ENCODE measurements around the gene PDGFRB.

Gene PDGFRB

GRCh38 chr5:150077060-150077459, 78.6 kb downstream of the PDGFRB start:
- no peak overlapping the region for H3K4me3 ChIP-seq (ENCODE audit: low read length)
- H3K4me1 ChIP-seq (ENCODE audit: control insufficient read depth, insufficient read depth, low read length), result no peaks in the 10 kb centered on the region
- H3K27ac ChIP-seq (ENCODE audit: low read depth, low read length), result no peak overlapping the region
- no peak overlapping the region for H3K9ac ChIP-seq (ENCODE audit: low read length)
- H3K36me3 ChIP-seq (ENCODE audit: control insufficient read depth, insufficient read depth, low read length), result no peaks in the 10 kb centered on the region
- no peaks in the 10 kb centered on the region for H3K27me3 ChIP-seq (ENCODE audit: control insufficient read depth, insufficient read depth, low read length)

- Histone ChIP-seq H3K9ac (ENCODE audit: low read length) (no peak overlapping the region), H3K27me3 (ENCODE audit: control insufficient read depth, insufficient read depth, low read length) (no peaks in the 10 kb centered on the region), H3K27ac (ENCODE audit: low read depth, low read length) (no peak overlapping the region), H3K4me1 (ENCODE audit: control insufficient read depth, insufficient read depth, low read length) (no peaks in the 10 kb centered on the region), H3K4me3 (ENCODE audit: low read length) (no peak overlapping the region), H3K36me3 (ENCODE audit: control insufficient read depth, insufficient read depth, low read length) (no peaks in the 10 kb centered on the region)
Observed at GRCh38 chr5:150075806-150076205, 79.8 kb downstream of the PDGFRB start.

GRCh38 chr5:150075233-150075632, 80.4 kb downstream of the PDGFRB start:
- H3K27me3 ChIP-seq (ENCODE audit: control insufficient read depth, insufficient read depth, low read length), result no peaks in the 10 kb centered on the region
- H3K4me1 ChIP-seq (ENCODE audit: control insufficient read depth, insufficient read depth, low read length), result no peaks in the 10 kb centered on the region
- H3K4me3 ChIP-seq (ENCODE audit: low read length), result no peak overlapping the region
- H3K9ac ChIP-seq (ENCODE audit: low read length), result no peak overlapping the region
- no peaks in the 10 kb centered on the region for H3K36me3 ChIP-seq (ENCODE audit: control insufficient read depth, insufficient read depth, low read length)
- no peak overlapping the region for H3K27ac ChIP-seq (ENCODE audit: low read depth, low read length)

GRCh38 chr5:150073677-150074076, 82.0 kb downstream of the PDGFRB start:
- Histone ChIP-seq H3K27ac (ENCODE audit: low read depth, low read length) (no peak overlapping the region), H3K9ac (ENCODE audit: low read length) (no peak overlapping the region), H3K36me3 (ENCODE audit: control insufficient read depth, insufficient read depth, low read length) (no peaks in the 10 kb centered on the region), H3K4me1 (ENCODE audit: control insufficient read depth, insufficient read depth, low read length) (no peaks in the 10 kb centered on the region), H3K4me3 (ENCODE audit: low read length) (no peak overlapping the region), H3K27me3 (ENCODE audit: control insufficient read depth, insufficient read depth, low read length) (no peaks in the 10 kb centered on the region)

- Histone ChIP-seq H3K9ac (ENCODE audit: low read length) (no peak overlapping the region), H3K4me1 (ENCODE audit: control insufficient read depth, insufficient read depth, low read length) (no peaks in the 10 kb centered on the region), H3K27ac (ENCODE audit: low read depth, low read length) (no peak overlapping the region), H3K36me3 (ENCODE audit: control insufficient read depth, insufficient read depth, low read length) (no peaks in the 10 kb centered on the region), H3K4me3 (ENCODE audit: low read length) (no peak overlapping the region), H3K27me3 (ENCODE audit: control insufficient read depth, insufficient read depth, low read length) (no peaks in the 10 kb centered on the region)
Observed at GRCh38 chr5:150073086-150073625, 82.5 kb downstream of the PDGFRB start.

- no peaks in the 10 kb centered on the region for H3K27me3 ChIP-seq (ENCODE audit: control insufficient read depth, insufficient read depth, low read length)
- H3K27ac ChIP-seq (ENCODE audit: low read depth, low read length), result no peak overlapping the region
- H3K4me3 ChIP-seq (ENCODE audit: low read length), result no peak overlapping the region
- no peaks in the 10 kb centered on the region for H3K36me3 ChIP-seq (ENCODE audit: control insufficient read depth, insufficient read depth, low read length)
- H3K9ac ChIP-seq (ENCODE audit: low read length), result no peak overlapping the region
- H3K4me1 ChIP-seq (ENCODE audit: control insufficient read depth, insufficient read depth, low read length), result no peaks in the 10 kb centered on the region
Observed at GRCh38 chr5:150070821-150071220, 84.8 kb downstream of the PDGFRB start.

- no peaks in the 10 kb centered on the region for H3K27me3 ChIP-seq (ENCODE audit: control insufficient read depth, insufficient read depth, low read length)
- H3K27ac ChIP-seq (ENCODE audit: low read depth, low read length), result no peak overlapping the region
- no peaks in the 10 kb centered on the region for H3K36me3 ChIP-seq (ENCODE audit: control insufficient read depth, insufficient read depth, low read length)
- H3K9ac ChIP-seq (ENCODE audit: low read length), result no peak overlapping the region
- H3K4me3 ChIP-seq (ENCODE audit: low read length), result no peak overlapping the region
- H3K4me1 ChIP-seq (ENCODE audit: control insufficient read depth, insufficient read depth, low read length), result no peaks in the 10 kb centered on the region
Observed at GRCh38 chr5:150069672-150070627, 85.7 kb downstream of the PDGFRB start.

- Histone ChIP-seq H3K4me1 (ENCODE audit: control insufficient read depth, insufficient read depth, low read length) (no peaks in the 10 kb centered on the region), H3K27me3 (ENCODE audit: control insufficient read depth, insufficient read depth, low read length) (no peaks in the 10 kb centered on the region), H3K27ac (ENCODE audit: low read depth, low read length) (no peak overlapping the region), H3K9ac (ENCODE audit: low read length) (no peak overlapping the region), H3K4me3 (ENCODE audit: low read length) (no peak overlapping the region), H3K36me3 (ENCODE audit: control insufficient read depth, insufficient read depth, low read length) (no peaks in the 10 kb centered on the region)
Observed at GRCh38 chr5:150068961-150069645, 86.5 kb downstream of the PDGFRB start.

- Histone ChIP-seq H3K4me1 (ENCODE audit: control insufficient read depth, insufficient read depth, low read length) (no peaks in the 10 kb centered on the region), H3K27ac (ENCODE audit: low read depth, low read length) (no peak overlapping the region), H3K9ac (ENCODE audit: low read length) (no peak overlapping the region), H3K27me3 (ENCODE audit: control insufficient read depth, insufficient read depth, low read length) (no peaks in the 10 kb centered on the region), H3K4me3 (ENCODE audit: low read length) (no peak overlapping the region), H3K36me3 (ENCODE audit: control insufficient read depth, insufficient read depth, low read length) (no peaks in the 10 kb centered on the region)
Observed at GRCh38 chr5:150068472-150068871, 87.2 kb downstream of the PDGFRB start.

GRCh38 chr5:150068071-150068470, 87.6 kb downstream of the PDGFRB start:
- no peaks in the 10 kb centered on the region for H3K4me1 ChIP-seq (ENCODE audit: control insufficient read depth, insufficient read depth, low read length)
- H3K27ac ChIP-seq (ENCODE audit: low read depth, low read length), result no peak overlapping the region
- no peaks in the 10 kb centered on the region for H3K27me3 ChIP-seq (ENCODE audit: control insufficient read depth, insufficient read depth, low read length)

GRCh38 chr5:150067405-150067960, 88.2 kb downstream of the PDGFRB start:
- Histone ChIP-seq H3K36me3 (ENCODE audit: control insufficient read depth, insufficient read depth, low read length) (no peaks in the 10 kb centered on the region), H3K4me3 (ENCODE audit: low read length) (no peak overlapping the region), H3K9ac (ENCODE audit: low read length) (no peak overlapping the region), H3K4me1 (ENCODE audit: control insufficient read depth, insufficient read depth, low read length) (no peaks in the 10 kb centered on the region), H3K27ac (ENCODE audit: low read depth, low read length) (no peak overlapping the region), H3K27me3 (ENCODE audit: control insufficient read depth, insufficient read depth, low read length) (no peaks in the 10 kb centered on the region)

More at GRCh38 chr5:150068071-150068470, 87.6 kb downstream of the PDGFRB start:
- Histone ChIP-seq H3K9ac (ENCODE audit: low read length) (no peak overlapping the region), H3K4me3 (ENCODE audit: low read length) (no peak overlapping the region), H3K36me3 (ENCODE audit: control insufficient read depth, insufficient read depth, low read length) (no peaks in the 10 kb centered on the region)

- no peak overlapping the region for H3K27ac ChIP-seq (ENCODE audit: low read depth, low read length)
Observed at GRCh38 chr5:150066901-150067396, 88.7 kb downstream of the PDGFRB start.

More at GRCh38 chr5:150066901-150067396, 88.7 kb downstream of the PDGFRB start:
- Histone ChIP-seq H3K36me3 (ENCODE audit: control insufficient read depth, insufficient read depth, low read length) (no peaks in the 10 kb centered on the region), H3K27me3 (ENCODE audit: control insufficient read depth, insufficient read depth, low read length) (no peaks in the 10 kb centered on the region), H3K9ac (ENCODE audit: low read length) (no peak overlapping the region), H3K4me3 (ENCODE audit: low read length) (no peak overlapping the region), H3K4me1 (ENCODE audit: control insufficient read depth, insufficient read depth, low read length) (no peaks in the 10 kb centered on the region)
